AG04450 (cell line): ENCODE results near the gene GALNT13. TPM values are rescaled to one million over a fixed set of nuclear protein-coding genes. Genes with fewer than 3 reads are reported as not detected.
"Not testable (repeated sequence)": the region's sequence is repeated elsewhere in the genome, so short reads cannot be mapped to it uniquely, and the experiment has no call there.

Source experiments
- CTCF ChIA-PET: fragments of 300-600, 350-600 bp; formaldehyde crosslinking; extraction: SDS; loops from one replicate; lab custom pipeline; 2022; ENCODE audit warnings: antibody characterized with exemption, inconsistent platforms; lab: Charles Lee
- POLR2A ChIA-PET: fragments of 350-600 bp; formaldehyde crosslinking; extraction: SDS; loops from one replicate; lab custom pipeline; 2021; ENCODE audit warnings: antibody characterized with exemption, inconsistent platforms; lab: Yijun Ruan, JAX
- DNase-seq: peaks from one replicate; pipeline ENCODE4 v3.0.0-alpha.2; 2011; ENCODE audit warnings: low read depth, low spot score
- H3K27ac ChIP-seq: one replicate; pipeline ENCODE4 v1.5.1; 2012; ENCODE audit warnings: low read depth, low read length, control low read depth
- H3K27me3 ChIP-seq: one replicate; pipeline ENCODE4 v1.6.0; 2012; ENCODE audit warnings: low read length; ENCODE audit not compliant: control insufficient read depth, insufficient read depth
- H3K4me3 ChIP-seq: 2 replicates; pipeline ENCODE4 v1.5.1; 2011; ENCODE audit warnings: mild to moderate bottlenecking, low read depth, low read length, control low read depth
- H3K9me3 ChIP-seq: 2 replicates; pipeline ENCODE4 v1.5.1; 2012; ENCODE audit warnings: low read length; ENCODE audit not compliant: control insufficient read depth, insufficient read depth
- CTCF ChIP-seq: IDR thresholded peaks from 2 replicates; pipeline ENCODE4 v1.5.1; 2011; ENCODE audit warnings: low read depth, low read length, control low read depth, inconsistent platforms
- polyA plus RNA-seq: library from polyadenylated mRNA; depleted of rRNA; stranded (reverse); fragments of >200 nt; gene quantifications from 2 replicates; pipeline ENCODE4 v1.2.3, GENCODE V29; 2011

Gene GALNT13
- polyA plus RNA-seq, 1 experiment, result not detected

GRCh38 chr2:154459286-154459685, 587.6 kb downstream of the GALNT13 start:
- DNase-seq, result no peak
- H3K27ac ChIP-seq, result no peak overlapping the region
- CTCF ChIA-PET, result no interaction called here
- H3K27me3 ChIP-seq, result no peaks in the 10 kb centered on the region
- TF ChIP-seq CTCF, result no peak
- no peak overlapping the region for H3K4me3 ChIP-seq
- H3K9me3 ChIP-seq, result peaks cover 4% of the 10 kb centered on the region; the same call in 1 of the 2 replicates
- POLR2A ChIA-PET, result no interaction called here

GRCh38 chr2:154462634-154463033, 590.9 kb downstream of the GALNT13 start:
- Histone ChIP-seq H3K9me3 (peaks cover 7% of the 10 kb centered on the region; the same call in 1 of the 2 replicates), H3K27me3 (no peaks in the 10 kb centered on the region), H3K4me3 (no peak overlapping the region), H3K27ac (no peak overlapping the region)
- CTCF ChIA-PET, result no interaction called here
- DNase-seq, result no peak
- POLR2A ChIA-PET, result no interaction called here
- TF ChIP-seq CTCF, result no peak

- no peak for TF ChIP-seq CTCF
- Histone ChIP-seq H3K4me3 (no peak overlapping the region), H3K9me3 (peaks cover 9% of the 10 kb centered on the region; the same call in 1 of the 2 replicates), H3K27me3 (no peaks in the 10 kb centered on the region), H3K27ac (no peak overlapping the region)
- ChIA-PET CTCF (no interaction called here), POLR2A (no interaction called here)
- DNase-seq, result no peak
These were observed 594.5 kb downstream of the GALNT13 start for GRCh38 chr2:154466226-154466625.

- H3K4me3 ChIP-seq, result no peak overlapping the region
- ChIA-PET CTCF (no interaction called here), POLR2A (no interaction called here)
- TF ChIP-seq CTCF, result no peak
- H3K9me3 ChIP-seq, result peaks cover 9% of the 10 kb centered on the region; the same call in 1 of the 2 replicates
- H3K27ac ChIP-seq, result no peak overlapping the region
- no peaks in the 10 kb centered on the region for H3K27me3 ChIP-seq
- DNase-seq, result no peak
These were observed 598.7 kb downstream of the GALNT13 start for GRCh38 chr2:154470376-154470775.

- H3K4me3 ChIP-seq, DNase-seq, CTCF ChIA-PET, H3K27ac ChIP-seq, POLR2A ChIA-PET, H3K27me3 ChIP-seq: not testable (repeated sequence)
- H3K9me3 ChIP-seq, result peaks cover 13% of the 10 kb centered on the region; the same call in 1 of the 2 replicates
These were observed 599.8 kb downstream of the GALNT13 start for GRCh38 chr2:154471492-154471891.

GRCh38 chr2:154477319-154477718, 605.6 kb downstream of the GALNT13 start:
- TF ChIP-seq CTCF, result no peak
- POLR2A ChIA-PET, result no interaction called here

More at GRCh38 chr2:154477319-154477718, 605.6 kb downstream of the GALNT13 start:
- Histone ChIP-seq H3K27me3 (no peaks in the 10 kb centered on the region), H3K4me3 (no peak overlapping the region), H3K9me3 (peaks cover 22% of the 10 kb centered on the region), H3K27ac (no peak overlapping the region)
- CTCF ChIA-PET, result no interaction called here
- DNase-seq, result no peak
